Endometrial microvascular endothelial cells (primary cell): ENCODE results near the gene LHFPL2. TPM values are rescaled to one million over a fixed set of nuclear protein-coding genes. Genes with fewer than 3 reads are reported as not detected.
"Not testable (repeated sequence)": the region's sequence is repeated elsewhere in the genome, so short reads cannot be mapped to it uniquely, and the experiment has no call there.

ENCODE experiments used
- in situ Hi-C: cut with HindIII; loops from 2 replicates; pipeline ENCODE4 v1.10.0; 2017; ENCODE audit warnings: low sequenced_read_pairs, low pct_unique_long_range_greater_than_20kb; ENCODE audit errors: inconsistent ontology term
- total RNA-seq: library from RNA; depleted of rRNA; stranded (reverse); fragments of >200 nt; gene quantifications from one replicate; pipeline ENCODE4 v1.2.3, GENCODE V29; 2015; ENCODE audit errors: inconsistent ontology term

LHFPL2 gene
- 31.5 TPM for total RNA-seq

- in situ Hi-C loops: loop anchor here (25.0 kb wide), 1 partner anchor 314 kb away; no protein-coding TSS in a partner anchor
Measured at GRCh38 chr5:78648359-78649210, at the start of gene LHFPL2. LHFPL2 (minus strand) TSS chr5:78648772; CDS start chr5:78510213, 138,559 bp downstream.

DNA sequence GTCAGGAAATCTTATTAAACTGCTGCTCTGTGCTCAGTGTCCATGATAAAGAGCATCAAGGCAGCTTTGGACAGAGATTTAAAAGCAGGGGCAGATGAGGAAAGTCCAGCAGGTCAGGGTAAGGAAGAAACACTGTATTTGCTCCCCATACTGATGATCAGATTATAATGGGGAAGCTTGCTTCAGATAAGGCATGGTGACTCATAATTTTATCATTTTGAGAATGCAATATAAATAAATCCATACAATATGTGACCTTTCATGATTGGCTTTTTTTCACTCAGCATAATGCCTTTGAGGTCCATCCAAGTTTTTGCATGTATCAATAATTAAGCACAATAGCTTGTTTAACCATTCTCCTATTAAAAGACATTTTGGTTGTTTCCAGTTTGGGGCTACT lies 48.1 kb upstream of the LHFPL2 start:
- in situ Hi-C loops: no loop called here

- in situ Hi-C loops: not testable (repeated sequence)
Measured at GRCh38 chr5:78696052-78696451, 47.5 kb upstream of the LHFPL2 start.

- in situ Hi-C loops: no loop called here
Measured at GRCh38 chr5:78693339-78693738, 44.8 kb upstream of the LHFPL2 start.

DNA sequence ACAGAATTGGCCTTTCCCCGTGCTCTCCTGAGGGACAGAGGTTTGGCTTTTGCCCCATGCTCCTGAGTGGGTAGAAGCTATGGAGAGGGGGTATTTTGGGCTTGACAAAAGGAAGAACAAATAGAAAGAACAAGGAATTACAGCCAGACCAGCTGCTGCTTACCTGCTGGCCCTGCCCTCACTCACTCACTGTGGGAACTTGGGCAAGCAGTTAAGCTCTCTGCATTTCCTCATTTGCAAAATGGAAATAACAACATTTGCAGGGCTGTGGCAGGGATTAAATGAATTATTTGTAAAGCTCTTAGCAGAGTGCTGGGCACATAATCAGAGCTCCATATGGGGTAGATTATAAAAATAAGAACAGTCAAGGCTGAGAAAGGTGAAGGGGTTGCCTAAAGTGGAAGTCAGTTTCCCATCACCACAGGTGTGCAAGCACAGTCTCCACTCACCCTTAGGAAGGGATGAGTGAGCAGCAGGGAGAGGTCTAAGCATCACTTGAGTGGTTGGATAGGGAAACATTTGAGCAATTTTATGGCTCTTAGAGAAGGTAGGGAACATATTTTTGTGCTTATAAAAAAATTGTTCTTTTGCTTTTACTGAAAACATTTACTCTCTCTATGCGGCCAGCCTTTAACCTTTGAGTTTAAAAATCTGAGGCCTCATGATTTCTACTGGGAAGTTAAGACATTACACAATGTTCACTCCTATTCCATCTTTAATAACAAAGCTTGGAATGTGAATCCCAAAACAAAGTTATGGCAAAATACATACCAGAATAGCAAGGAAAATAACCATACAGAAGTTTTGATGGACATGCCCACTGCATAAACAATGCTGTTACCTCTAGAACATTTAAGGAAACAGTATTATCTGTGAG lies 42.8 kb upstream of the LHFPL2 start:
- in situ Hi-C loops: no loop called here

DNA sequence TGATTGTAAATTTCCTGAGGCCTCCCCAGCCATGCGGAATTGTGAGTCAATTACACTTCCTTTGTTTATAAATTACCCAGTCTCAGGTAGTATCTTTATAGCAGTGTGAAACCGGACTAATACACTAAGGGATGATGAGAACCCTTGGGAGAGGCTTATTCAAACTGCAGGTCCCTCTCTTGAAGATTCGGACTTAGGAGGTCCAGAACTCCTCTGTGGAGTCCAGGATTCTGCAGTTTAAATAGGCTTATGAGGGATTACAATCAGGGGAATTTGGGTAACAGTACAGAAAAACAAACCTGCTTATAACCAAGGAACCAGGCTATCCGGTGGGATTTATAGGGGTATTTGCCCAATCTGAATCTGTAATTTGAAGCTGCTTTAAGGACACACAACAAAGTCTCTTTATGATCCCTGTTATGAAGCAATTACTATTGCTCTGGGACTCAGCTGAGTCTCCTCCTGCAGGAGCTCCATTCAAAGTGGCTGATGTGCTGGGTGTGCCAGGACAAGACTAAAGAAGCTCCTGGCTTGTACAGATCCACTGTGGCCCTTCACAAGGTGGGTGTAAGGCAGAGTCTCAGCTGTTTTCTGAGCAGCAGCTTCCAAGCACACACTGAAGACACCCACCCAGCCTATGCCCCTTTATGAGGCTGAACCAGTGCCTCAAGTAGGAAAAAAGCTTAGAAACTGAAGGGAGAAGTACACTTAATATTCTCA lies 41.8 kb upstream of the LHFPL2 start:
- in situ Hi-C loops: no loop called here

GRCh38 chr5:78689540-78690252 lies 41.1 kb upstream of the LHFPL2 start:
- in situ Hi-C loops: no loop called here

DNA sequence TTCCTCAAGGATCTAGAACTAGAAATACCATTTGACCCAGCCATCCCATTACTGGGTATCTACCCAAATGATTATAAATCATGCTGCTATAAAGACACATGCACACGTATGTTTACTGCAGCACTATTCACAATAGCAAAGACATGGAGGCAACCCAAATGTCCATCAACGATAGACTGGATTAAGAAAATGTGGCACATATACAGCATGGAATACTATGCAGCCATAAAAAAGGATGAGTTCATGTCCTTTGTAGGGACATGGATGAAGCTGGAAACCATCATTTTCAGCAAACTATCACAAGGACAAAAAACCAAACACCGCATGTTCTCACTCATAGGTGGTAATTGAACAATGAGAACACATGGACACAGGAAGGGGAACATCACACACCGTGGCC lies 38.9 kb upstream of the LHFPL2 start:
- in situ Hi-C loops: not testable (repeated sequence)

DNA sequence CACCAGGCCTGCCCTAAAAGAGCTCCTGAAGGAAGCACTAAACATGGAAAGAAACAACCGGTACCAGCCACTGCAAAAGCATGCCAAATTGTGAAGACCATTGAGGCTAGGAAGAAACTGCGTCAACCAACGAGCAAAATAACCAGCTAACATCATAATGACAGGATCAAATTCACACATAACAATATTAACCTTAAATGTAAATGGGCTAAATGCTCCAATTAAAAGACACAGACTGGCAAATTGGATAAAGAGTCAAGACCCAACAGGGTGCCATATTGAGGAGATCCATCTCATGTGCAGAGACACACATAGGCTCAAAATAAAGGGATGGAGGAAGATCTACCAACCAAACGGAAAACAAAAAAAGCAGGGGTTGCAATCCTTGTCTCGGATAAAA lies 35.3 kb upstream of the LHFPL2 start:
- in situ Hi-C loops: not testable (repeated sequence)

DNA sequence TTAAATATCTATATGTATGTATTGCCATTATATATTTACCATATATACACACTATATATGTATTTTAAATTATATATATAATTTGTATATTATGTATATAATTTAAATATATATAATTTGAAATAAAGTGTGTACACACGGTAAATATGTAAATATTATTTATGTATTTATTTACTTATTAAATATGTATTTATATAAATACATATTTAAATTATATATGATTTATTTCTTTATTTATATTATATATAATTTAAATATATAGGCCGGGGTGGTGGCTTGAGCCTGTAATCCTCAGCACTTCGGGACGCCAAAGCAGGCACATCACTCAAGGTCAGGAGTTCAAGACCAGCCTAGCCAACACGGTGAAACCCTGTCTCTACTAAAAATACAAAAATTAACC lies 31.3 kb upstream of the LHFPL2 start:
- in situ Hi-C loops: no loop called here

DNA sequence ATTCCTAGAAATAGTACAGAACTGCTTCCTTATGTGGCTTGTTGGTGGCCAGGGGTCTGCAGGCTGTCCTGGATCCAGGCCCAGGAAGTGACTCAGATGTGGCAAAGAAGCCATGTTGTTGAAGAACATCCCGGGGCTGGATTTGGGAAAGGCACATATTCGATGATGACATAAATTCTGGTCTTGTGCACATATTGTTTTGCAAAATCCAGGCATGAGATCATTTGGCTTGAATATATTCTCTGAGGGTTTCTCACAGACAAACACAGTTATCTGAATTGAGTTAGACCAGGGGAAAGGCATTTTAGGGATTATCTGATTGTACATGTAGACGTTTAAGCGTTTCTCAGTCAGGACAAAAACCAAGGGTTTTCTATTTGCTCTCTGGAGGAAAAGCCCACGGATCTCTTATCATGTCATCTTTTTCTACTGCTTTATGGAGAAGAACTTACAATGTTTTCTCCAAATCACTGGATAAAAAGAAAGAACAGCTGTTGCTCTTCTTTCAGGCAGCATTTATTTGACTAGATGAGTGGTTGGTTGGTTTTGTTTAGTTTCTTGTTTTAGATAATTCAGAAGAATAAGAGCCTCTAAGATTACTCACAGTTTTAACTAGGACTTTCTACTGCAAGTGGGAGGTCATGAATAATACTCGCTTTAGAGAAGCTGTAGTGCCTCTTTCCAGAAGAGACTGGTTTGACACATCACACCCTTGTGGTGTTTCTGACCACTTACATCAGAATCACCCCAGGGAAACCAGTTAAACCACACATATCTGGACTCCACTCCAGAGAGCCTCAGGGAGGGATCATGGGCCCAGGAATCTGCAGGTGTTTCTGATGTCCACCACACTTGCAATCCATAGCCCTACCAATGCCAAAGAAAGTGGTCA lies 29.5 kb upstream of the LHFPL2 start:
- in situ Hi-C loops: no loop called here

- in situ Hi-C loops: no loop called here
Measured at GRCh38 chr5:78675956-78676730, 27.6 kb upstream of the LHFPL2 start.

DNA sequence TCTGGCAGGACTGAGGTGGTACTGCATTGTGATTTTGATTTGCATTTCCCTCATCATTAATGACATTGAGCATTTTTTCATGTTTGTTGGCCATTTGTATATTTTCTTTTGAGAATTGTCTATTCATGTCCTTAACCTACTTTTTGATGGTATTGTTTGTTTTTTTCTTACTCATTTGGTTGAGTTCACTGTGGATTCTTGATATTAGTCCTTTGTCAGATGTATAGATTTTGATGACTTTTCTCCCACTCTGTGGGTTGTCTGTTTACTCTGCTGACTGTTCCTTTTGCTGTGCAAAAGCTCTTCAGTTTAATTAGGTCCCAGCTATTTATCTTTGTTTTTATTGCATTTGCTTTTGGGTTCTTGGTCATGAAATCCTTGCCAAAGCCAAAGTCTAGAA lies 25.3 kb upstream of the LHFPL2 start:
- in situ Hi-C loops: not testable (repeated sequence)

DNA sequence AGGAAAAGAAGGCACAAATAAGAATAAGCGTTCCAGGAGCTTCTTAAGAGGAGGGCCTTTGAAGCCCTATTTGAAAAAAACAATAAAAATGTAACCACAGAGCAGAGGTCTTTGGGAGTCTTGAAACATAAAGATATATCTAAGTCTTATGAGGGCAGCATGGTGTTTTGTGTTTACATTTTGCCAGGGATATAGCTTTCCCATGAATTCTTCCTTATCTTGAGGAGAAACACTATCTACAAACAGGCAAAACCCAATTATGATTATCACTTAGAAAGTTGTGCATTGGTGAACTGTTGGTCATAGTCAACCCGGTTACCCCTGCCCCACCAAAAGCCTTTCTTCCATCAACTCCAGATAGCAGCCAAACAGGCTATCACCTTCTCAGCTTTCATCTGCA lies 23.6 kb upstream of the LHFPL2 start:
- in situ Hi-C loops: no loop called here

DNA sequence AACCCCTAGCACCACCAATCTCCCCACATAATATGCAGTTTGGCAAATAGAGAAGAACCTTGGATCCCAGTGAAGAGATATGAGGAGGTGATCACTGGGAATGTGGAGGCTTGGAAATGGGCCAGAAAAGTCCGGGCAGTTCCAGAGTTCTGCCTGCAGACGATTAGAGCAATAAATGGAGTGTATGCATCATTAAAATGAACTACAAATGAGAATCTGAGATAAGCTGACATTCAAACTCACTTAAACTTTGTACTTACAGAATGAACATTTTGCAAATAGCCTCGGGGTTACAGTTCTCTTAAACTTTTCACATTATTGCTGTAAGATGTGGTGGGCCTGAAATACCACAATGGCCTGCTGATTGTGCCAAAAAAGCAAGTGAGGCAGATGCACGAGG lies 23.0 kb upstream of the LHFPL2 start:
- in situ Hi-C loops: no loop called here

DNA sequence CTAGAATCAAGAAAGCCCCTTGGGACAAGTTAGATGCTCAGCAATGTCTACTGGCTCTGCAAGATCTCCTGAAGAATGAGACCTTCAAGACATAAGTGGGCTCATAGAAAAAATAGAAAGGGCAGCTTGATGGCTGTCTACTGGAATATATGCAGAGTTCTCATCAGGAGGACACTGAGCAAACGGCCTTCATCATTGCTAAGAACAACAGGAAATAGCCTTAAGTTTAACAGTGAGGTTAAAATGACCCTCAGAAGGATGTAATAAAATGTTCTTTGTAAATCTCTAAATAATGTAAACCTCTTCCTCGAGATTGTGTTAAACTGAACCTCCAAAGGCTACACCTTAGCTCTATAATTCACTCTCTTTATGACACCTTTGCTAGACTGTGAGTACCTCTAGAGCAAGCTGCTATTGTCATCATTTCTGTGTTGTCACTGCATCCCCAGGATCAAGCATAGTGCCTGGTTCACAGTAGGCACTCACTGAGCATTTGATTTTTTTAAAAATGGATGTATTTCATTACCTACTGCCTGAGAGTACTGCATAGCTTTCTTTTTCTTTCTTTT lies 22.2 kb upstream of the LHFPL2 start:
- in situ Hi-C loops: no loop called here

- in situ Hi-C loops: no loop called here
Measured at GRCh38 chr5:78669331-78669730, 20.8 kb upstream of the LHFPL2 start.
